Endometrial microvascular endothelial cells (primary cell): Measurements from ENCODE around the gene SEC14L2. TPM values are rescaled to one million over a fixed set of nuclear protein-coding genes. Genes with fewer than 3 reads are reported as not detected.

ENCODE experiments used
- in situ Hi-C: cut with HindIII; loops from 2 replicates; pipeline ENCODE4 v1.10.0; 2017; ENCODE audit warnings: low sequenced_read_pairs, low pct_unique_long_range_greater_than_20kb; ENCODE audit errors: inconsistent ontology term
- total RNA-seq: library from RNA; depleted of rRNA; stranded (reverse); fragments of >200 nt; gene quantifications from one replicate; pipeline ENCODE4 v1.2.3, GENCODE V29; 2015; ENCODE audit errors: inconsistent ontology term

The SEC14L2 gene
- 48.2 TPM for total RNA-seq

GRCh38 chr22:30396871-30397655 is at the start of gene SEC14L2:
Gene SEC14L2, plus strand, starts transcription at chr22:30397018. Its CDS starts 99 bp downstream, at chr22:30397117.
- in situ Hi-C loops, result no loop called here

GRCh38 chr22:30347255-30347892 is 49.4 kb upstream of the SEC14L2 start:
- in situ Hi-C loops, result no loop called here

GRCh38 chr22:30348404-30348803 is 48.4 kb upstream of the SEC14L2 start:
- in situ Hi-C loops, result no loop called here

- in situ Hi-C loops, result no loop called here
Observed at GRCh38 chr22:30348809-30349208, 48.0 kb upstream of the SEC14L2 start.

- in situ Hi-C loops, result no loop called here
Observed at GRCh38 chr22:30351226-30351625, 45.6 kb upstream of the SEC14L2 start.

GRCh38 chr22:30354644-30355043 is 42.2 kb upstream of the SEC14L2 start:
- in situ Hi-C loops, result no loop called here

- in situ Hi-C loops, result no loop called here
Observed at GRCh38 chr22:30356449-30357235, 40.2 kb upstream of the SEC14L2 start, which contains the start of the genes CCDC157 and SF3A1. Gene CCDC157, plus strand, starts transcription at chr22:30357007. Its CDS starts 8,994 bp downstream, at chr22:30366001. Gene SF3A1, minus strand, starts transcription at chr22:30356894. Its CDS starts 102 bp downstream, at chr22:30356792.

GRCh38 chr22:30357236-30357570 is 39.6 kb upstream of the SEC14L2 start:
- in situ Hi-C loops, result no loop called here

- in situ Hi-C loops, result no loop called here
Observed at GRCh38 chr22:30357650-30358215, 39.1 kb upstream of the SEC14L2 start.

GRCh38 chr22:30358541-30358940 is 38.3 kb upstream of the SEC14L2 start:
- in situ Hi-C loops, result no loop called here

GRCh38 chr22:30361916-30362650 is 34.7 kb upstream of the SEC14L2 start:
- in situ Hi-C loops, result no loop called here

GRCh38 chr22:30362651-30363281 is 34.1 kb upstream of the SEC14L2 start:
- in situ Hi-C loops, result no loop called here

- in situ Hi-C loops, result no loop called here
Observed at GRCh38 chr22:30365891-30366290, 30.9 kb upstream of the SEC14L2 start.

GRCh38 chr22:30368420-30368819 is 28.4 kb upstream of the SEC14L2 start:
- in situ Hi-C loops, result no loop called here

- in situ Hi-C loops, result no loop called here
Observed at GRCh38 chr22:30370641-30371230, 26.1 kb upstream of the SEC14L2 start.

- in situ Hi-C loops, result no loop called here
Observed at GRCh38 chr22:30371321-30371720, 25.5 kb upstream of the SEC14L2 start.

- in situ Hi-C loops, result no loop called here
Observed at GRCh38 chr22:30371981-30372380, 24.8 kb upstream of the SEC14L2 start.

GRCh38 chr22:30372915-30373314 is 23.9 kb upstream of the SEC14L2 start:
- in situ Hi-C loops, result no loop called here
